GM23248 (cell line): ENCODE measurements around the gene CD79A.

Experiments
- EZH2 ChIP-seq: fragments of 200-600 bp; sonication (generic); IDR thresholded peaks from 2 replicates; pipeline ENCODE4 v1.6.1; 2018; ENCODE audit warnings: antibody characterized with exemption, mild to moderate bottlenecking; ENCODE audit not compliant: insufficient read depth, poor library complexity, severe bottlenecking
- EZH2phosphoT487 ChIP-seq: fragments of 200-600 bp; sonication (generic); IDR thresholded peaks from 2 replicates; pipeline ENCODE4 v1.6.1; 2018; ENCODE audit warnings: antibody characterized with exemption, moderate library complexity, mild to moderate bottlenecking, low read depth; ENCODE audit not compliant: insufficient read depth

GRCh38 chr19:41876847-41877832 lies at the start of gene CD79A:
- TF ChIP-seq EZH2 (no peak), EZH2phosphoT487 (no peak)
